ENCODE results near the gene CAMK1D. TPM values are rescaled to one million over a fixed set of nuclear protein-coding genes. Genes with fewer than 3 reads are reported as not detected.

CAMK1D gene
- total and polyA plus RNA-seq, 2 of the 8 experiments (the other 6 are each of a cell fraction or from before 2014, with no cell fraction given), result 3.5 to 10.6 TPM

DNA sequence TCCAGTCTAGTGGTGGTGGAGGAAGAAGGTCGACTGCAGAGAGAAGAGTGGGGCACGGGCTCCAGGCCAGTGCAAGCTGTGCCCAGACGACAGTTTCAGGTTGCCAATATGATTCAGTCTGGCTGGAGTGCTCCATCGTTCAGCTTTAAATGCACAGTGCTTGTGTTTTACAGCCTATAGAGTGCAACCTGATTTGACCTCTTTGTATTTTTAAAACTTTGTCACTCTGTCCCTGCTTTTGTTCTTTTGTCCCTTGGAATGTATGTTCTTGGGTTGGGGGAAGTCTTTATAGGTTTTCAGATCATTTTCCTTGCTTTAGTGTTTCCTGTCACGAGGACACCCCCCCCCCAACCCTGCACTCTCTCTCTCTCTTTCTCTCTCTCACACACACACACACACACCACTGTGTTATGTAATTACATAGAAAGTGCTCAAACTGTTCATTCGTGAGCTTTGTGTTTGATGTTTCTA is 198.0 kb downstream of the CAMK1D start:
- DNase-seq (ENCODE audit: low read depth in 1 of 2, low spot score in 2 of 2), result no peak
- no peak for FAIRE-seq
- Histone ChIP-seq H2BK5ac (ENCODE audit: low read depth, low read length) (no peak overlapping the region), H3K14ac (ENCODE audit: insufficient read length) (no peak overlapping the region), H3K4me1 (replicated peaks in 1 of 4; ENCODE audit: control insufficient read depth in 3 of 4, insufficient read depth in 4 of 4, low read length in 3 of 4) (no peaks in the 10 kb centered on the region), H2BK20ac (ENCODE audit: low read length) (no peak overlapping the region), H2BK12ac (ENCODE audit: low read depth, low read length) (no peak overlapping the region), H3K79me1 (ENCODE audit: low read depth, low read length) (no peaks in the 10 kb centered on the region), H3K18ac (ENCODE audit: extremely low read depth, low read length) (no peak overlapping the region), H3K36me3 (ENCODE audit: control insufficient read depth in 2 of 4, insufficient read depth in 4 of 4, low read length in 3 of 4) (no peaks in the 10 kb centered on the region), H3K27me3 (replicated peaks in 1 of 4; ENCODE audit: control insufficient read depth in 3 of 4, extremely low read depth in 1 of 4, insufficient read depth in 3 of 4, low read length in 3 of 4) (no peaks in the 10 kb centered on the region), H2BK15ac (ENCODE audit: low read length) (no peak overlapping the region), H3K9me3 (ENCODE audit: insufficient read depth in 2 of 2, low read depth in 1 of 2, low read length in 1 of 2) (0 out of 4 replicates have a peak, but pooled peaks cover 0 to 5% of the 10 kb centered on the region in 2 experiments), H3K23me2 (ENCODE audit: low read depth, low read length) (no peaks in the 10 kb centered on the region), H3K4me3 (ENCODE audit: extremely low read depth in 1 of 4, insufficient read depth in 2 of 4, low read depth in 3 of 4, low read length in 4 of 4) (no peak overlapping the region), H4K8ac (ENCODE audit: extremely low read depth, insufficient read depth, low read length) (no peak overlapping the region), H2AK5ac (ENCODE audit: low read depth, low read length) (no peak overlapping the region), H3K23ac (ENCODE audit: insufficient read length) (no peak overlapping the region), H4K5ac (ENCODE audit: insufficient read length, low read depth, low read length) (no peak overlapping the region), H3K4ac (replicated peaks; ENCODE audit: insufficient read length, low read depth, low read length) (no peak overlapping the region), H3K79me2 (ENCODE audit: control insufficient read depth in 1 of 2, insufficient read depth in 2 of 2, low read length in 2 of 2) (no peaks in the 10 kb centered on the region), H2AFZ (ENCODE audit: low read length) (no peak overlapping the region), H4K91ac (replicated peaks; ENCODE audit: insufficient read length, low read length) (no peak overlapping the region), H3K4me2 (ENCODE audit: insufficient read depth in 1 of 2, low read depth in 2 of 2, low read length in 2 of 2) (no peak overlapping the region), H3K9ac (replicated peaks in 1 of 4; ENCODE audit: extremely low read depth in 1 of 4, low read depth in 3 of 4, low read length in 3 of 4) (no peak overlapping the region), H3K56ac (replicated peaks; ENCODE audit: insufficient read length, low read depth, low read length) (no peak overlapping the region), H3K27ac (ENCODE audit: low read depth, low read length) (no peak overlapping the region), H4K20me1 (replicated peaks in 1 of 2; ENCODE audit: control insufficient read depth in 1 of 2, insufficient read depth in 2 of 2, low read length in 2 of 2) (no peaks in the 10 kb centered on the region), H2BK120ac (replicated peaks; ENCODE audit: low read depth, low read length) (no peak overlapping the region)
- ChIA-PET CTCF (ENCODE audit: partially characterized antibody) (interaction anchor here (0.5 to 1.2 kb wide), 3 partner anchors 11 to 152 kb away, joined by 3 to 5 read pairs (median 3); no protein-coding TSS in a partner anchor), POLR2A (ENCODE audit: partially characterized antibody) (no interaction called here)
- WGBS, 2 experiments (ENCODE audit: extremely low coverage in 1 of 2, insufficient coverage in 1 of 2, insufficient read length in 1 of 2, insufficient replicate concordance in 2 of 2, low coverage in 1 of 2, low lambda C conversion rate in 2 of 2, missing lambda C conversion rate in 1 of 2), result 85% methylated on average over 6 of the region's 6 CpGs; no CpG with 5 or more reads in 1 of the 2 experiments
- TF ChIP-seq KDM5A (IDR thresholded peaks at IDR 0.05; ENCODE audit: low read length) (no peak), ASH2L (IDR thresholded peaks at IDR 0.05; ENCODE audit: low read length) (no peak), TAF7 (optimal IDR thresholded peaks at IDR 0.05; ENCODE audit: borderline replicate concordance, low read depth, low read length) (no peak), RBBP5 (IDR thresholded peaks at IDR 0.05; ENCODE audit: borderline replicate concordance, low read depth, low read length) (no peak), JUN (IDR thresholded peaks at IDR 0.05; ENCODE audit: low read depth, low read length) (no peak), SP1 (IDR thresholded peaks at IDR 0.05; ENCODE audit: low read depth, low read length) (no peak), POLR2AphosphoS5 (IDR thresholded peaks at IDR 0.05; ENCODE audit: low read depth, low read length) (no peak), KDM4A (IDR thresholded peaks at IDR 0.05; ENCODE audit: low read depth, low read length, severe bottlenecking) (no peak), GTF2F1 (IDR thresholded peaks at IDR 0.05; ENCODE audit: borderline replicate concordance, low read depth, low read length) (no peak)
- TF ChIP-seq, protein P1, sequence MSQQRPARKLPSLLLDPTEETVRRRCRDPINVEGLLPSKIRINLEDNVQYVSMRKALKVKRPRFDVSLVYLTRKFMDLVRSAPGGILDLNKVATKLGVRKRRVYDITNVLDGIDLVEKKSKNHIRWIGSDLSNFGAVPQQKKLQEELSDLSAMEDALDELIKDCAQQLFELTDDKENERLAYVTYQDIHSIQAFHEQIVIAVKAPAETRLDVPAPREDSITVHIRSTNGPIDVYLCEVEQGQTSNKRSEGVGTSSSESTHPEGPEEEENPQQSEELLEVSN (IDR thresholded peaks at IDR 0.05), result no peak
- TF ChIP-seq, protein P2, sequence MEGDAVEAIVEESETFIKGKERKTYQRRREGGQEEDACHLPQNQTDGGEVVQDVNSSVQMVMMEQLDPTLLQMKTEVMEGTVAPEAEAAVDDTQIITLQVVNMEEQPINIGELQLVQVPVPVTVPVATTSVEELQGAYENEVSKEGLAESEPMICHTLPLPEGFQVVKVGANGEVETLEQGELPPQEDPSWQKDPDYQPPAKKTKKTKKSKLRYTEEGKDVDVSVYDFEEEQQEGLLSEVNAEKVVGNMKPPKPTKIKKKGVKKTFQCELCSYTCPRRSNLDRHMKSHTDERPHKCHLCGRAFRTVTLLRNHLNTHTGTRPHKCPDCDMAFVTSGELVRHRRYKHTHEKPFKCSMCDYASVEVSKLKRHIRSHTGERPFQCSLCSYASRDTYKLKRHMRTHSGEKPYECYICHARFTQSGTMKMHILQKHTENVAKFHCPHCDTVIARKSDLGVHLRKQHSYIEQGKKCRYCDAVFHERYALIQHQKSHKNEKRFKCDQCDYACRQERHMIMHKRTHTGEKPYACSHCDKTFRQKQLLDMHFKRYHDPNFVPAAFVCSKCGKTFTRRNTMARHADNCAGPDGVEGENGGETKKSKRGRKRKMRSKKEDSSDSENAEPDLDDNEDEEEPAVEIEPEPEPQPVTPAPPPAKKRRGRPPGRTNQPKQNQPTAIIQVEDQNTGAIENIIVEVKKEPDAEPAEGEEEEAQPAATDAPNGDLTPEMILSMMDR (IDR thresholded peaks at IDR 0.05; ENCODE audit: control extremely low read depth in 1 of 3, insufficient read depth in 1 of 3, low read depth in 1 of 3, low read length in 3 of 3), result no peak

Data from H1 (cell line).